H1 (cell line): ENCODE data around the gene SIK3. TPM values are rescaled to one million over a fixed set of nuclear protein-coding genes. Genes with fewer than 3 reads are reported as not detected.

Experiments used
- CTCF ChIA-PET: fragments of 300-600 bp; sonication (Branson Sonifier 250); formaldehyde crosslinking; loops from one replicate; lab custom pipeline; 2021; ENCODE audit not compliant: partially characterized antibody; lab: Charles Lee
- POLR2A ChIA-PET: fragments of 300-600 bp; sonication (Branson Sonifier 250); formaldehyde crosslinking; loops from one replicate; lab custom pipeline; 2021; ENCODE audit warnings: inconsistent platforms; ENCODE audit not compliant: partially characterized antibody; lab: Charles Lee
- DNase-seq, 2 experiments: peaks; one replicate each; pipeline versions ENCODE4 v3.0.0 to v3.0.0-alpha.2; 2010 to 2022; ENCODE audit warnings: low spot score in 2 of 2, low read depth in 1 of 2, mixed read lengths in 1 of 2
- FAIRE-seq: peaks from 2 replicates; lab custom pipeline; 2011; peaks lifted over from hg19 to GRCh38; lab: Jason Lieb, UNC
- H2AFZ ChIP-seq: 2 replicates; pipeline ENCODE4 v1.8.1; 2012; ENCODE audit warnings: low read length, inconsistent platforms
- H2AK5ac ChIP-seq: 2 replicates; pipeline ENCODE4 v1.6.1; 2013; ENCODE audit warnings: low read depth, low read length
- H2BK120ac ChIP-seq: replicated peaks from 2 replicates; pipeline ENCODE3; 2013; ENCODE audit warnings: low read depth, low read length, inconsistent platforms
- H2BK12ac ChIP-seq: 2 replicates; pipeline ENCODE4 v1.6.1; 2013; ENCODE audit warnings: low read depth, low read length
- H2BK15ac ChIP-seq: 2 replicates; pipeline ENCODE4 v1.6.1; 2013; ENCODE audit warnings: low read length
- H2BK20ac ChIP-seq: 2 replicates; pipeline ENCODE4 v1.6.1; 2013; ENCODE audit warnings: low read length
- H2BK5ac ChIP-seq: 2 replicates; pipeline ENCODE4 v1.6.1; 2013; ENCODE audit warnings: low read depth, low read length
- H3K14ac ChIP-seq: 2 replicates; pipeline ENCODE4 v1.6.1; 2013; ENCODE audit warnings: inconsistent platforms; ENCODE audit not compliant: insufficient read length
- H3K18ac ChIP-seq: 2 replicates; pipeline ENCODE4 v1.6.1; 2013; ENCODE audit warnings: low read length; ENCODE audit errors: extremely low read depth
- H3K23ac ChIP-seq: 2 replicates; pipeline ENCODE4 v1.6.1; 2013; ENCODE audit warnings: inconsistent platforms; ENCODE audit not compliant: insufficient read length
- H3K23me2 ChIP-seq: 2 replicates; pipeline ENCODE4 v1.6.1; 2013; ENCODE audit warnings: low read depth, low read length
- H3K27ac ChIP-seq: 2 replicates; pipeline ENCODE4 v1.6.1; 2011; ENCODE audit warnings: low read depth, low read length, inconsistent platforms
- H3K27me3 ChIP-seq, 4 experiments: replicated peaks in 1 of 4; 1 replicate in 1 of 4; 2 replicates in 3 of 4; pipeline versions ENCODE4 v1.6.1 to v1.8.1; 2011 to 2013; ENCODE audit warnings: low read length in 3 of 4, mild to moderate bottlenecking in 3 of 4, inconsistent platforms in 2 of 4, mixed read lengths in 2 of 4, moderate library complexity in 1 of 4; ENCODE audit not compliant: control insufficient read depth in 3 of 4, insufficient read depth in 3 of 4; ENCODE audit errors: extremely low read depth in 1 of 4
- H3K36me3 ChIP-seq, 4 experiments: 2 replicates each; pipeline versions ENCODE4 v1.6.1 to v1.8.1; 2011 to 2013; ENCODE audit warnings: mild to moderate bottlenecking in 4 of 4, low read length in 3 of 4, moderate library complexity in 2 of 4, control low read depth in 1 of 4, inconsistent platforms in 1 of 4; ENCODE audit not compliant: insufficient read depth in 4 of 4, control insufficient read depth in 2 of 4
- H3K4ac ChIP-seq: replicated peaks from 2 replicates; pipeline ENCODE3; 2013; ENCODE audit warnings: low read length, low read depth, mixed read lengths, inconsistent platforms; ENCODE audit not compliant: insufficient read length
- H3K4me1 ChIP-seq, 4 experiments: replicated peaks in 1 of 4; 1 replicate in 1 of 4; 2 replicates in 3 of 4; pipeline versions ENCODE4 v1.6.1 to v1.8.1; 2011 to 2013; ENCODE audit warnings: low read length in 3 of 4, inconsistent platforms in 2 of 4, mixed read lengths in 1 of 4; ENCODE audit not compliant: insufficient read depth in 4 of 4, control insufficient read depth in 3 of 4
- H3K4me2 ChIP-seq, 2 experiments: 2 replicates each; pipeline versions ENCODE4 v1.6.1 to v1.8.1; 2011 to 2013; ENCODE audit warnings: low read depth in 2 of 2, low read length in 2 of 2, control low read depth in 1 of 2, inconsistent platforms in 1 of 2, mild to moderate bottlenecking in 1 of 2; ENCODE audit not compliant: insufficient read depth in 1 of 2
- H3K4me3 ChIP-seq, 4 experiments: fragments of 200-600, 300-600 bp in 1 of 4; sonication (generic), shearing (Covaris generic), sonication (Bioruptor Twin) in 1 of 4; 2 replicates each; pipeline versions ENCODE4 v1.5.1 to v1.8.1; 2011 to 2016; ENCODE audit warnings: low read length in 4 of 4, low read depth in 3 of 4, control low read depth in 2 of 4, inconsistent platforms in 2 of 4, mild to moderate bottlenecking in 2 of 4, mixed read lengths in 1 of 4, moderate library complexity in 1 of 4; ENCODE audit not compliant: insufficient read depth in 2 of 4; ENCODE audit errors: extremely low read depth in 1 of 4
- H3K56ac ChIP-seq: replicated peaks from 2 replicates; pipeline ENCODE3; 2013; ENCODE audit warnings: low read depth, mild to moderate bottlenecking, mixed read lengths, low read length, inconsistent platforms; ENCODE audit not compliant: insufficient read length
- H3K79me1 ChIP-seq: 2 replicates; pipeline ENCODE4 v1.6.1; 2013; ENCODE audit warnings: low read depth, low read length, control low read depth
- H3K79me2 ChIP-seq, 2 experiments: 2 replicates each; pipeline versions ENCODE4 v1.6.1 to v1.8.1; 2012 to 2013; ENCODE audit warnings: low read length in 2 of 2, mild to moderate bottlenecking in 2 of 2, inconsistent platforms in 1 of 2; ENCODE audit not compliant: insufficient read depth in 2 of 2, control insufficient read depth in 1 of 2
- H3K9ac ChIP-seq, 4 experiments: replicated peaks in 1 of 4; 1 replicate in 1 of 4; 2 replicates in 3 of 4; pipeline versions ENCODE4 v1.6.1 to v1.8.1; 2011 to 2013; ENCODE audit warnings: low read depth in 3 of 4, low read length in 3 of 4, control low read depth in 2 of 4, mild to moderate bottlenecking in 2 of 4, moderate library complexity in 2 of 4, inconsistent platforms in 1 of 4; ENCODE audit errors: extremely low read depth in 1 of 4
- H3K9me3 ChIP-seq, 2 experiments: 2 replicates each; pipeline versions ENCODE4 v1.6.1 to v1.8.1; 2012 to 2013; ENCODE audit warnings: mild to moderate bottlenecking in 2 of 2, moderate library complexity in 2 of 2, control low read depth in 1 of 2, inconsistent platforms in 1 of 2, low read depth in 1 of 2, low read length in 1 of 2, mixed read lengths in 1 of 2; ENCODE audit not compliant: insufficient read depth in 2 of 2
- H4K20me1 ChIP-seq, 2 experiments: replicated peaks in 1 of 2; 2 replicates each; pipeline versions ENCODE3 to v1.8.1; 2011 to 2013; ENCODE audit warnings: inconsistent platforms in 2 of 2, low read length in 2 of 2, mild to moderate bottlenecking in 1 of 2; ENCODE audit not compliant: insufficient read depth in 2 of 2, control insufficient read depth in 1 of 2
- H4K5ac ChIP-seq: 2 replicates; pipeline ENCODE4 v1.6.1; 2013; ENCODE audit warnings: low read length, low read depth, mixed read lengths, inconsistent platforms; ENCODE audit not compliant: insufficient read length
- H4K8ac ChIP-seq: 2 replicates; pipeline ENCODE4 v1.8.0; 2013; ENCODE audit warnings: mild to moderate bottlenecking, moderate library complexity, low read length, inconsistent platforms; ENCODE audit not compliant: insufficient read depth; ENCODE audit errors: extremely low read depth
- H4K91ac ChIP-seq: replicated peaks from 2 replicates; pipeline ENCODE3; 2013; ENCODE audit warnings: low read length, mixed read lengths, inconsistent platforms; ENCODE audit not compliant: insufficient read length
- ASH2L ChIP-seq: fragments of 200-600, 300-600 bp; sonication (generic); IDR thresholded peaks from one replicate; pipeline ENCODE4 v1.7.1; 2017; ENCODE audit warnings: low read length
- CBX5 ChIP-seq: fragments of 300-800, 300-1000 bp; sonication (generic); IDR thresholded peaks from 2 replicates; pipeline ENCODE4 v1.7.1; 2016; ENCODE audit warnings: antibody characterized with exemption, low read length, low read depth
- CEBPB ChIP-seq: IDR thresholded peaks from 2 replicates; pipeline ENCODE4 v1.6.1; 2012; ENCODE audit warnings: low read depth, low read length
- FOSL1 ChIP-seq: IDR thresholded peaks from 2 replicates; pipeline ENCODE4 v1.6.1; 2011; ENCODE audit warnings: mild to moderate bottlenecking, low read depth, low read length, moderate library complexity; ENCODE audit not compliant: insufficient read depth
- JUND ChIP-seq: IDR thresholded peaks from 2 replicates; pipeline ENCODE4 v1.6.1; 2011; ENCODE audit warnings: mild to moderate bottlenecking, improper control_type of control experiment, low read length
- MAFK ChIP-seq: IDR thresholded peaks from 2 replicates; pipeline ENCODE4 v1.6.1; 2012; ENCODE audit warnings: low read depth, mild to moderate bottlenecking, improper control_type of control experiment, low read length
- POLR2AphosphoS5 ChIP-seq: IDR thresholded peaks from 2 replicates; pipeline ENCODE4 v1.6.1; 2011; ENCODE audit warnings: low read depth, low read length
- RAD21 ChIP-seq, 2 experiments: IDR thresholded peaks in 1 of 2; conservative IDR thresholded peaks in 1 of 2; 2 replicates each; pipeline ENCODE4 v1.6.1; 2011; ENCODE audit warnings: low read depth in 2 of 2, low read length in 2 of 2, improper control_type of control experiment in 1 of 2, inconsistent platforms in 1 of 2, mild to moderate bottlenecking in 1 of 2, moderate library complexity in 1 of 2
- RNF2 ChIP-seq: fragments of 200-900, 300-1000 bp; sonication (generic); IDR thresholded peaks from 2 replicates; pipeline ENCODE4 v1.7.1; 2016; ENCODE audit warnings: borderline replicate concordance, low read depth, mild to moderate bottlenecking, antibody characterized with exemption, low read length; ENCODE audit not compliant: poor library complexity, severe bottlenecking; ENCODE audit errors: missing control alignments
- SIRT6 ChIP-seq: IDR thresholded peaks from one replicate; pipeline ENCODE4 v1.7.1; 2012; ENCODE audit warnings: low read length, inconsistent platforms
- SIX5 ChIP-seq: IDR thresholded peaks from 2 replicates; pipeline ENCODE4 v1.6.1; 2011; ENCODE audit warnings: mild to moderate bottlenecking, low read depth, low read length
- SP4 ChIP-seq: IDR thresholded peaks from 2 replicates; pipeline ENCODE4 v1.6.1; 2012; ENCODE audit warnings: low read length, inconsistent platforms
- SUZ12 ChIP-seq: fragments of 200-600 bp; sonication (generic); IDR thresholded peaks from 2 replicates; pipeline ENCODE4 v1.6.1; 2012; ENCODE audit warnings: mild to moderate bottlenecking, inconsistent platforms, low read length, moderate library complexity, mixed read lengths
- TAF1 ChIP-seq: IDR thresholded peaks from 2 replicates; pipeline ENCODE4 v1.6.1; 2011; ENCODE audit warnings: mild to moderate bottlenecking, low read depth, low read length
- TBP ChIP-seq: IDR thresholded peaks from 2 replicates; pipeline ENCODE4 v1.6.1; 2011; ENCODE audit warnings: low read depth, low read length, improper control_type of control experiment
- ZNF274 ChIP-seq: IDR thresholded peaks from 2 replicates; pipeline ENCODE4 v1.7.0; 2012; ENCODE audit warnings: low read length, borderline replicate concordance; ENCODE audit errors: extremely low read depth
- WGBS, 2 experiments: shearing (Covaris generic) in 1 of 2; methylation state at CpG; one replicate each; pipeline versions ENCODE4 v1.1.6 to v1.1.7; 2013 to 2015; ENCODE audit warnings: low lambda C conversion rate in 2 of 2, mixed read lengths in 2 of 2, inconsistent platforms in 1 of 2, low coverage in 1 of 2, missing lambda C conversion rate in 1 of 2; ENCODE audit not compliant: insufficient replicate concordance in 2 of 2, insufficient coverage in 1 of 2, insufficient read length in 1 of 2; ENCODE audit errors: extremely low coverage in 1 of 2, missing lambda C conversion rate in 1 of 2; 5-methylcytosine and 5-hydroxymethylcytosine counted together
- polyA plus RNA-seq, 7 experiments: library from polyadenylated mRNA; depleted of rRNA in 3 of 7; stranded (reverse) in 5 of 7; unstranded in 2 of 7; fragments of >200 nt in 5 of 7; fragments of 200-250 nt in 2 of 7; gene quantifications; 1 replicate in 5 of 7; 2 replicates in 1 of 7; 4 replicates in 1 of 7; pipeline versions ENCODE4 v1.2.1 to v1.2.3, GENCODE V29; 2011 to 2013; ENCODE audit warnings: missing spikeins in 2 of 7, mixed read lengths in 2 of 7
- total RNA-seq: library from RNA; stranded (reverse); fragmentation: NEBNext Ultra II Directional; extraction: Animal tissue kit (Norgen Biotek cat#: 25700); gene quantifications from 2 replicates; pipeline ENCODE4 v1.2.1, GENCODE V29; 2021

Gene SIK3
- total and polyA plus RNA-seq, 2 of the 8 experiments (the other 6 are each of a cell fraction or from before 2014, with no cell fraction given), result 19.9 to 32.1 TPM

- H2BK120ac ChIP-seq, result no peak overlapping the region
- DNase-seq, result no peak
- H4K8ac ChIP-seq, result no peak overlapping the region
- no peaks in the 10 kb centered on the region for H3K9me3 ChIP-seq
- no peak overlapping the region for H4K91ac ChIP-seq
- no peak overlapping the region for H3K4me2 ChIP-seq
- no peak overlapping the region for H3K18ac ChIP-seq
- H3K36me3 ChIP-seq, result peaks cover 0 to 11% (median 3%) of the 10 kb centered on the region in 4 experiments; a peak in 4 of 8 replicates
- H2BK12ac ChIP-seq, result no peak overlapping the region
- no peak overlapping the region for H3K4ac ChIP-seq
- H3K56ac ChIP-seq, result no peak overlapping the region
- H3K27ac ChIP-seq, result no peak overlapping the region
- H4K20me1 ChIP-seq, result peaks cover 0 to 2% of the 10 kb centered on the region in 2 experiments
- no peak overlapping the region for H2AFZ ChIP-seq
- H2BK15ac ChIP-seq, result no peak overlapping the region
- no peaks in the 10 kb centered on the region for H3K27me3 ChIP-seq
- H3K14ac ChIP-seq, result no peak overlapping the region
- H3K4me1 ChIP-seq, result no peaks in the 10 kb centered on the region
- no peak overlapping the region for H3K4me3 ChIP-seq
- no peaks in the 10 kb centered on the region for H3K23me2 ChIP-seq
- H2BK20ac ChIP-seq, result no peak overlapping the region
- H3K79me1 ChIP-seq, result no peaks in the 10 kb centered on the region
- FAIRE-seq, result no peak
- CTCF ChIA-PET, result interaction anchor here (1.1 to 2.9 kb wide), 3 partner anchors 10 to 243 kb away, joined by 3 to 14 read pairs (median 5); no protein-coding TSS in a partner anchor
- POLR2A ChIA-PET, result no interaction called here
- H3K79me2 ChIP-seq, result no peaks in the 10 kb centered on the region
- no peak overlapping the region for H2AK5ac ChIP-seq
- H4K5ac ChIP-seq, result no peak overlapping the region
- 95% methylated on average over 2 of the region's 2 CpGs; no CpG with 5 or more reads in 1 of the 2 experiments for WGBS, 2 experiments
- H3K9ac ChIP-seq, result no peak overlapping the region; a peak in 1 of 7 replicates
- no peak overlapping the region for H3K23ac ChIP-seq
- H2BK5ac ChIP-seq, result no peak overlapping the region
- TF ChIP-seq TBP, result no peak
- no peak for TF ChIP-seq ASH2L
- no peak for TF ChIP-seq RAD21 (IDR thresholded peaks at IDR 0.05 in 1 of 2, conservative IDR thresholded peaks at IDR 0.05 in 1 of 2; ENCODE audit: low read depth in 2 of 2, low read length in 2 of 2)
- TF ChIP-seq RNF2, result no peak
- TF ChIP-seq SUZ12, result no peak
- no peak for TF ChIP-seq CEBPB
- TF ChIP-seq JUND, result no peak
- TF ChIP-seq POLR2AphosphoS5, result no peak
- no peak for TF ChIP-seq CBX5
- TF ChIP-seq FOSL1, result no peak
- no peak for TF ChIP-seq MAFK
- TF ChIP-seq SIRT6, result no peak
- TF ChIP-seq SP4, result no peak
- no peak for TF ChIP-seq TAF1
- TF ChIP-seq ZNF274, result no peak
- TF ChIP-seq SIX5, result no peak
These were observed 208.0 kb downstream of the SIK3 start for GRCh38 chr11:116890193-116890592.
